Right lobe of liver (tissue), 6 donors: Measurements from ENCODE around the gene SRRM4. TPM values are rescaled to one million over a fixed set of nuclear protein-coding genes. Genes with fewer than 3 reads are reported as not detected.

Experiments used
- ATAC-seq, 4 donors: fragments of 200-7000 bp; cut with Tn5 transposase; one replicate each; pipeline ENCODE4 v1.9.1; 2020; ENCODE audit warnings: mild to moderate bottlenecking in 4 of 4, moderate library complexity in 4 of 4
- DNase-seq, 3 donors: peaks; one replicate each; pipeline ENCODE4 v3.0.0-alpha.2; 2020
- H3K27ac ChIP-seq, 3 donors: fragments of 200-600 bp; one replicate each; pipeline ENCODE4 v1.8.0; 2022
- H3K27me3 ChIP-seq, 2 donors: fragments of 200-600 bp; one replicate each; pipeline ENCODE4 v1.8.0; 2022
- H3K36me3 ChIP-seq, 4 donors: fragments of 200-600 bp; sonication (generic) in 1 of 4; one replicate each; pipeline versions ENCODE4 v1.5.1 to v1.8.0; 2017 to 2022; ENCODE audit warnings: control low read depth in 1 of 4
- H3K4me1 ChIP-seq, 4 donors: fragments of 200-600 bp; sonication (generic) in 1 of 4; one replicate each; pipeline versions ENCODE4 v1.5.1 to v1.8.0; 2017 to 2022; ENCODE audit warnings: control low read depth in 1 of 4
- H3K4me3 ChIP-seq, 3 donors: fragments of 200-600 bp; one replicate each; pipeline ENCODE4 v1.8.0; 2022
- H3K9me3 ChIP-seq, 4 donors: fragments of 200-600 bp; sonication (generic) in 1 of 4; one replicate each; pipeline versions ENCODE4 v1.5.1 to v1.8.0; 2017 to 2022; ENCODE audit warnings: control low read depth in 1 of 4
- POLR2A ChIP-seq: fragments of 450-650 bp; IDR thresholded peaks from one replicate; pipeline ENCODE4 v1.6.1; 2017; ENCODE audit warnings: antibody characterized with exemption, mild to moderate bottlenecking
- WGBS: methylation state at CpG from one replicate; pipeline ENCODE4 v1.1.6; 2018; ENCODE audit warnings: low coverage, low lambda C conversion rate; ENCODE audit not compliant: insufficient coverage; ENCODE audit errors: missing lambda C conversion rate; 5-methylcytosine and 5-hydroxymethylcytosine counted together
- intact Hi-C, 2 donors: fragments of 100-400 bp; cut with DNase I; formaldehyde crosslinking; loops; one replicate each; pipeline versions ENCODE4 v1.11.2 to v1.14.1; 2022
- long read RNA-seq: library from polyadenylated mRNA; unstranded; transcript quantifications from one replicate; pipeline ENCODE4 v2.0.0, GENCODE V29; 2019
- total RNA-seq, 6 experiments: library from RNA; depleted of rRNA in 2 of 6; stranded (reverse); fragments of >200 nt in 2 of 6; fragmentation: NEBNext Ultra II Directional in 3 of 6; extraction: Animal tissue kit (Norgen Biotek cat#: 25700) in 3 of 6; gene quantifications; one replicate each; pipeline versions ENCODE4 v1.1.0 to v1.2.4, GENCODE V29; 2016 to 2023
- TF ChIP-seq, protein P1 (sequence below), 4 donors: fragments of 200-600 bp in 3 of 4; fragments of 450-650 bp in 1 of 4; IDR thresholded peaks; one replicate each; pipeline versions ENCODE4 v1.5.1 to v1.8.0; 2016 to 2022; ENCODE audit warnings: antibody characterized with exemption in 4 of 4, mild to moderate bottlenecking in 2 of 4
- donor health status: DM: no; HTN: yes; CAD: no.
- donor health status: DM: no; HTN: no; CAD: no.
- donor health status: DM: no; HTN: no; CAD: no.
- donor health status: DM: no; HTN: yes; CAD: no.
- donor health status: DM: no; HTN: yes; CAD: no.

SRRM4 gene, protein sequence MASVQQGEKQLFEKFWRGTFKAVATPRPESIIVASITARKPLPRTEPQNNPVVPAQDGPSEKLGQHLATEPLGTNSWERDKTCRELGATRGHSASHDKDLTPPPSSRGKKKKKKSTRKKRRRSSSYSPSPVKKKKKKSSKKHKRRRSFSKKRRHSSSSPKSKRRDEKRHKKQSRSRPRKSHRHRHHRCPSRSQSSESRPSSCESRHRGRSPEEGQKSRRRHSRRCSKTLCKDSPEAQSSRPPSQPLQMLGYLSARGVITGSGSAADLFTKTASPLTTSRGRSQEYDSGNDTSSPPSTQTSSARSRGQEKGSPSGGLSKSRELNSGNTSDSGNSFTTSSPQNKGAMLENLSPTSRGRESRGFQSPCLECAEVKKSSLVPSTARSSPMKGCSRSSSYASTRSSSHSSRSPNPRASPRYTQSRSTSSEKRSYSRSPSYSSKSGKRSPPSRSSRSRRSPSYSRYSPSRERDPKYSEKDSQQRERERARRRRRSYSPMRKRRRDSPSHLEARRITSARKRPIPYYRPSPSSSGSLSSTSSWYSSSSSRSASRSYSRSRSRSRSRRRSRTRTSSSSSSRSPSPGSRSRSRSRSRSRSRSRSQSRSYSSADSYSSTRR
- not detected for total RNA-seq
- long read RNA-seq: 0 reads

DNA sequence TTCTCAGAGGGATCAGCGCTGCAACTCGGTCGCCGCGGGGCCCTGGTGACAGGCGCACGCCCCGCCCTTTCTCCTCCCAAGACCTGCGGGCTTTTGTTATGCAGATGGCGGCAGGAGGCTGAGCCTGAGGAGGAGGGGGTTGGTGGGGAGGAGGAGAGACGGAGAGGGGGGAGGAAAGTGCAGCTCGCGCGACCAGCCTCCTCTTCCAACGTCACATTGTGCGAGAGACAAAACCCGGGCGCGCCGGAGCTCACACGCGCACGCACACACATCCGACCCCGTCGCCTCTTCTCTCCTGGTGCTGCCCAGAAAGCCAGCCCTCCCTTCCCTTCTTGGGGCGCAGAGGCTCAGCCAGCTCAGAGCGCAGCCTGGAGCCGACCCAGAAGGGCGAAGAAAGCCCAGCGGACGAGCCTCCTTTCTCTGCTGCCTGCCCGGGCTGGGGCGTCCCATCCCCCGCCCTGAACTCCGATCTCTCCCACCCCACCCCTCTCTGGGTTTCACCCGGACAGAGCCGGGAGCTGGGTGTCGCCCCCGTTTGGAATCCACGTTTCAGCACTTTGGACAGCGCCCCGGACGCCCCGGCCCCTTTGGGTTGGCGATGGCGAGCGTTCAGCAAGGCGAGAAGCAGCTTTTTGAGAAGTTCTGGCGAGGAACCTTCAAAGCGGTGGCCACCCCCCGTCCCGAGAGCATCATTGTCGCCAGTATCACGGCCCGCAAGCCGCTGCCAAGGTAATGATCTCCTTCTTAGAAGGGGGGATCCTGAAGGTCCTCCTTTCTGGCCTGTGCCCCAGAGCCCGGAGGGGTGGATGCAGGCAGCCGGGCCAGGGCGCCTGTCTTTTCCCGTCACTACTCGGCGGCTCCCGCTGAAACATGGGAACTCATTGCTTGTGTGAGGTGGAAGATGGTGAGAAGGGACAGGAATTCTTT is at the start of gene SRRM4:
Gene SRRM4 (plus strand): TSS at position 257 of the 927 bp plus-strand sequence. CDS start 342 bp downstream, at position 599.
- Histone ChIP-seq H3K4me3 (no peak within 1 kb of the TSS), H3K4me1 (no peaks in the 10 kb centered on the region), H3K9me3 (no peaks in the 10 kb centered on the region), H3K27ac (no peak within 1 kb of the TSS), H3K27me3 (peaks cover 9 to 13% of the 10 kb centered on the region in 2 donors), H3K36me3 (no peaks in the 10 kb centered on the region)
- no peak for TF ChIP-seq POLR2A
- TF ChIP-seq, protein P1, sequence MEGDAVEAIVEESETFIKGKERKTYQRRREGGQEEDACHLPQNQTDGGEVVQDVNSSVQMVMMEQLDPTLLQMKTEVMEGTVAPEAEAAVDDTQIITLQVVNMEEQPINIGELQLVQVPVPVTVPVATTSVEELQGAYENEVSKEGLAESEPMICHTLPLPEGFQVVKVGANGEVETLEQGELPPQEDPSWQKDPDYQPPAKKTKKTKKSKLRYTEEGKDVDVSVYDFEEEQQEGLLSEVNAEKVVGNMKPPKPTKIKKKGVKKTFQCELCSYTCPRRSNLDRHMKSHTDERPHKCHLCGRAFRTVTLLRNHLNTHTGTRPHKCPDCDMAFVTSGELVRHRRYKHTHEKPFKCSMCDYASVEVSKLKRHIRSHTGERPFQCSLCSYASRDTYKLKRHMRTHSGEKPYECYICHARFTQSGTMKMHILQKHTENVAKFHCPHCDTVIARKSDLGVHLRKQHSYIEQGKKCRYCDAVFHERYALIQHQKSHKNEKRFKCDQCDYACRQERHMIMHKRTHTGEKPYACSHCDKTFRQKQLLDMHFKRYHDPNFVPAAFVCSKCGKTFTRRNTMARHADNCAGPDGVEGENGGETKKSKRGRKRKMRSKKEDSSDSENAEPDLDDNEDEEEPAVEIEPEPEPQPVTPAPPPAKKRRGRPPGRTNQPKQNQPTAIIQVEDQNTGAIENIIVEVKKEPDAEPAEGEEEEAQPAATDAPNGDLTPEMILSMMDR (IDR thresholded peaks at IDR 0.05): no peak
- intact Hi-C loops: no loop called here
- ATAC-seq (no peak), DNase-seq (peak in 2 of 3 donors; percentile 21 to 53)
- 2% methylated on average over 25 of the region's 64 CpGs for WGBS

DNA sequence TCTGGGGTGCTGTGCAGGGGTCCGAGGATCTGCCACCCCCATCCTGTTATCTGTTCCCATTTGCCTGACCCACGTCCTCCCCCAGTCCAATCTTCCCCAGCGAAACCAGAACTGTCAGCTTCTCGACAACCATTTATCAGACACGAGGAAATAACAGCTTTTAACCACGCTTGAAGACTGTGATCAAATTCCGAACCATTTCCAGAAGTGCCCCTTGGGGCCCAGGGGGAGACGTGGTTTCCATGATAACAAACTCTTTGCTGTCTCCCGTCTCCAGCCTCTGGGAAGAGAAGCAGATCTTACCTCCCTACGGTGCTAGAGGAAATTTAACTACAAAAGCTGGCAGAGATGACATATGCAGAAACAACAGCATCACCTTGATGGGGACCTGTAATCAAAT is 35.1 kb upstream of the SRRM4 start:
- Histone ChIP-seq H3K27me3 (no peaks in the 10 kb centered on the region), H3K4me1 (no peaks in the 10 kb centered on the region), H3K4me3 (no peak overlapping the region), H3K27ac (no peak overlapping the region), H3K9me3 (no peaks in the 10 kb centered on the region), H3K36me3 (no peaks in the 10 kb centered on the region)
- DNase-seq (no peak), ATAC-seq (no peak)
- TF ChIP-seq, protein P1 (IDR thresholded peaks at IDR 0.05): no peak
- no peak for TF ChIP-seq POLR2A
- WGBS: 37% methylated on average over 9 of the region's 10 CpGs
- intact Hi-C loops: no loop called here

DNA sequence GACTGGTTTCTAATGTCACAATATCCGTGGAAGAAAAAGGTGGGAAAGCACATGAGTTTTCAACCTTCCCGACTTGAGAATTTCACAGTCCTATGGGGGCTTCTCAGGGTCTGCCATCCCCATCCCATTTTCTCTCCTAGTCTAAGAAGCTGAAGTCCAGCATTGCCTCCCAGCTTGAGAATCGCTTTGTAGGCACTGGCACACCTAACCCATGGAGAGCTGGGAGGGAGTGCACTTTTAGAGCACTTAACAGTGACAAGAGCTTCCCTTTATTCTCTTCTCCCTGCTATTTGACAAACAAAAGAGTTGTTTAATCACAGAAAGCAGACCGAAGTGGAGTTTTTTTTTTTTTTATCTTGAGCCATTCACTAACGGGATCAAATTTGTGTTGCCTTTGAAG is 22.8 kb upstream of the SRRM4 start:
- Histone ChIP-seq H3K4me3 (no peak overlapping the region), H3K27me3 (no peaks in the 10 kb centered on the region), H3K36me3 (no peaks in the 10 kb centered on the region), H3K4me1 (no peaks in the 10 kb centered on the region), H3K9me3 (no peaks in the 10 kb centered on the region), H3K27ac (no peak overlapping the region)
- intact Hi-C loops: no loop called here
- no peak for TF ChIP-seq POLR2A
- TF ChIP-seq, protein P1 (IDR thresholded peaks at IDR 0.05): no peak
- 35% methylated on average over 5 of the region's 5 CpGs for WGBS
- DNase-seq: no peak
- no peak for ATAC-seq

DNA sequence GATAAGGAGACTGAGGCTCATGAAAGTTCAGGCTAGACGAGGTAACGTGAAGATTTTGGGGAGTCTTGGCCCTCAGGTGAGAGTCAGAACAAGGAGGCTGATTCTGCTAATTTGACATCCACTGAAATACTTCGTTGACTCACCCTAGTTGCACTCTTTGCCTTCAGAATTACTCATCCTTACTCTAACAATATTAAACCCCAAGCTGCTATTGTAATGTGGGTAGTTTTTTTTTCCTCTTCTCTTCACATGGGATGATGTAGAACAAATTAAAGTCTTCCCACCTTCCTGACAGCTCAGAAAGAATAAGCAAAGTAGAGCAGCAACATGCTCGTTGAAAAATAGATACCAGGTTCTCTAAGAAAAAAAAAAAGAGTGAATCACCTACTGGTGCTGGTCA is 22.0 kb upstream of the SRRM4 start:
- no peak for TF ChIP-seq POLR2A
- TF ChIP-seq, protein P1 (IDR thresholded peaks at IDR 0.05): no peak
- no peak for DNase-seq
- no peaks in the 10 kb centered on the region for H3K9me3 ChIP-seq
- no peak overlapping the region for H3K27ac ChIP-seq
- H3K36me3 ChIP-seq: no peaks in the 10 kb centered on the region
- 19% methylated on average over 4 of the region's 4 CpGs for WGBS
- no peak overlapping the region for H3K4me3 ChIP-seq
- no peaks in the 10 kb centered on the region for H3K27me3 ChIP-seq
- intact Hi-C loops: no loop called here
- no peaks in the 10 kb centered on the region for H3K4me1 ChIP-seq
- no peak for ATAC-seq
